OCI-LY7 (cell line): ENCODE results near the gene MAPK8IP3. TPM values are rescaled to one million over a fixed set of nuclear protein-coding genes. Genes with fewer than 3 reads are reported as not detected.

ENCODE experiments used
- BruUV-seq: library from RNA; stranded (reverse); fragments of 400-500 nt; replicated peaks from 2 replicates; lab custom pipeline; 2021; lab: Mats Ljungman, UMichigan
- CTCF ChIA-PET: fragments of 300-600 bp; sonication (Branson Sonifier 250); formaldehyde crosslinking; loops from one replicate; lab custom pipeline; 2022; ENCODE audit warnings: antibody characterized with exemption; ENCODE audit not compliant: unreplicated experiment; lab: Charles Lee
- POLR2A ChIA-PET: fragments of 300-600 bp; sonication (Branson Sonifier 250); formaldehyde crosslinking; loops from one replicate; lab custom pipeline; 2022; ENCODE audit warnings: antibody characterized with exemption; lab: Charles Lee
- DNase-seq: peaks from one replicate; pipeline ENCODE4 v3.0.0-alpha.2; 2015; ENCODE audit warnings: low spot score
- H2AFZ ChIP-seq: fragments of 200-600 bp; sonication (generic), shearing (Covaris generic); 2 replicates; pipeline ENCODE4 v1.6.1; 2014; ENCODE audit warnings: mild to moderate bottlenecking, antibody characterized with exemption, low read length, moderate library complexity
- H3K27ac ChIP-seq: fragments of 200-600 bp; sonication (generic); 2 replicates; pipeline ENCODE4 v1.5.1; 2014; ENCODE audit warnings: mixed run types, low read depth, mild to moderate bottlenecking, moderate library complexity, low read length, inconsistent platforms; ENCODE audit not compliant: poor library complexity, severe bottlenecking
- H3K36me3 ChIP-seq: fragments of 200-600 bp; sonication (generic); 2 replicates; pipeline ENCODE4 v1.6.1; 2014; ENCODE audit warnings: mild to moderate bottlenecking, antibody characterized with exemption, low read length, moderate library complexity, mixed read lengths; ENCODE audit not compliant: insufficient read depth
- H3K4me1 ChIP-seq: fragments of 200-600 bp; sonication (generic); 2 replicates; pipeline ENCODE4 v1.5.1; 2014; ENCODE audit warnings: mild to moderate bottlenecking, low read length; ENCODE audit not compliant: insufficient read depth, poor library complexity, severe bottlenecking
- H3K4me2 ChIP-seq: fragments of 200-600 bp; sonication (generic); 2 replicates; pipeline ENCODE4 v1.6.1; 2014; ENCODE audit warnings: mild to moderate bottlenecking, low read length
- H3K4me3 ChIP-seq: fragments of 200-600 bp; sonication (generic); 2 replicates; pipeline ENCODE4 v1.5.1; 2014; ENCODE audit warnings: mild to moderate bottlenecking, low read depth, low read length; ENCODE audit not compliant: poor library complexity, severe bottlenecking
- H3K79me2 ChIP-seq: fragments of 200-600 bp; sonication (generic); 2 replicates; pipeline ENCODE4 v1.6.1; 2016; ENCODE audit warnings: low read depth, mild to moderate bottlenecking, low read length, moderate library complexity, mixed read lengths; ENCODE audit not compliant: insufficient read depth
- H3K9me2 ChIP-seq: fragments of 200-600 bp; sonication (generic); 2 replicates; pipeline ENCODE4 v1.6.1; 2016; ENCODE audit warnings: mild to moderate bottlenecking, low read length, mixed read lengths; ENCODE audit not compliant: insufficient read depth
- H3K9me3 ChIP-seq: fragments of 200-600 bp; sonication (generic); 2 replicates; pipeline ENCODE4 v1.6.1; 2014; ENCODE audit warnings: mild to moderate bottlenecking, mixed run types, low read length, mixed read lengths
- H4K20me1 ChIP-seq: fragments of 200-600 bp; sonication (generic); 2 replicates; pipeline ENCODE4 v1.6.1; 2014; ENCODE audit warnings: mild to moderate bottlenecking, antibody characterized with exemption, low read length, moderate library complexity, mixed read lengths; ENCODE audit not compliant: insufficient read depth
- EZH2phosphoT487 ChIP-seq: fragments of 200-600 bp; sonication (generic); IDR thresholded peaks from 2 replicates; pipeline ENCODE4 v1.6.1; 2018; ENCODE audit warnings: low read depth, borderline replicate concordance, mild to moderate bottlenecking, mixed run types, antibody characterized with exemption, low read length, moderate library complexity, mixed read lengths
- intact Hi-C: fragments of 100-400 bp; cut with micrococcal nuclease; formaldehyde crosslinking; loops from one replicate; pipeline ENCODE4 v1.10.0; 2022; ENCODE audit not compliant: unreplicated experiment
- total RNA-seq, 2 experiments: library from RNA; depleted of rRNA in 1 of 2; stranded (reverse); fragments of >200 nt in 1 of 2; shearing (Covaris generic) in 1 of 2; gene quantifications; 2 replicates each; pipeline ENCODE4 v1.2.3, GENCODE V29; 2014 to 2022
- TF ChIP-seq, protein P1 (sequence below): fragments of 200-600 bp; sonication (generic); conservative IDR thresholded peaks from 2 replicates; pipeline ENCODE4 v1.5.1; 2014; ENCODE audit warnings: mild to moderate bottlenecking, antibody characterized with exemption, low read length, moderate library complexity, mixed read lengths

The MAPK8IP3 gene
- total RNA-seq, 2 experiments from 2014 or later = 114 to 130 TPM

- no peak overlapping the region for H2AFZ ChIP-seq
- H3K4me3 ChIP-seq = peak overlapping the region; percentile 83
- no TSS peak for BruUV-seq
- TF ChIP-seq EZH2phosphoT487 = no peak
- TF ChIP-seq, protein P1, sequence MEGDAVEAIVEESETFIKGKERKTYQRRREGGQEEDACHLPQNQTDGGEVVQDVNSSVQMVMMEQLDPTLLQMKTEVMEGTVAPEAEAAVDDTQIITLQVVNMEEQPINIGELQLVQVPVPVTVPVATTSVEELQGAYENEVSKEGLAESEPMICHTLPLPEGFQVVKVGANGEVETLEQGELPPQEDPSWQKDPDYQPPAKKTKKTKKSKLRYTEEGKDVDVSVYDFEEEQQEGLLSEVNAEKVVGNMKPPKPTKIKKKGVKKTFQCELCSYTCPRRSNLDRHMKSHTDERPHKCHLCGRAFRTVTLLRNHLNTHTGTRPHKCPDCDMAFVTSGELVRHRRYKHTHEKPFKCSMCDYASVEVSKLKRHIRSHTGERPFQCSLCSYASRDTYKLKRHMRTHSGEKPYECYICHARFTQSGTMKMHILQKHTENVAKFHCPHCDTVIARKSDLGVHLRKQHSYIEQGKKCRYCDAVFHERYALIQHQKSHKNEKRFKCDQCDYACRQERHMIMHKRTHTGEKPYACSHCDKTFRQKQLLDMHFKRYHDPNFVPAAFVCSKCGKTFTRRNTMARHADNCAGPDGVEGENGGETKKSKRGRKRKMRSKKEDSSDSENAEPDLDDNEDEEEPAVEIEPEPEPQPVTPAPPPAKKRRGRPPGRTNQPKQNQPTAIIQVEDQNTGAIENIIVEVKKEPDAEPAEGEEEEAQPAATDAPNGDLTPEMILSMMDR = no peak
- ChIA-PET POLR2A (interaction anchor here (1.4 kb wide), 1 partner anchor 52 kb away, joined by 3 read pairs; no protein-coding TSS in a partner anchor), CTCF (no interaction called here)
- intact Hi-C loops = no loop called here
- H3K4me2 ChIP-seq = peak overlapping the region; percentile 90
- H3K27ac ChIP-seq = no peak overlapping the region
- H4K20me1 ChIP-seq = peaks cover 15% of the 10 kb centered on the region; the same call in 1 of the 2 replicates
- H3K9me2 ChIP-seq = no peaks in the 10 kb centered on the region
- H3K79me2 ChIP-seq = peaks cover 61% of the 10 kb centered on the region
- peaks cover 18% of the 10 kb centered on the region for H3K36me3 ChIP-seq
- DNase-seq = no peak
- no peaks in the 10 kb centered on the region for H3K9me3 ChIP-seq
- H3K4me1 ChIP-seq = peaks cover 52% of the 10 kb centered on the region
These were observed 2.2 kb downstream of the MAPK8IP3 start for GRCh38 chr16:1708083-1708767.

DNA sequence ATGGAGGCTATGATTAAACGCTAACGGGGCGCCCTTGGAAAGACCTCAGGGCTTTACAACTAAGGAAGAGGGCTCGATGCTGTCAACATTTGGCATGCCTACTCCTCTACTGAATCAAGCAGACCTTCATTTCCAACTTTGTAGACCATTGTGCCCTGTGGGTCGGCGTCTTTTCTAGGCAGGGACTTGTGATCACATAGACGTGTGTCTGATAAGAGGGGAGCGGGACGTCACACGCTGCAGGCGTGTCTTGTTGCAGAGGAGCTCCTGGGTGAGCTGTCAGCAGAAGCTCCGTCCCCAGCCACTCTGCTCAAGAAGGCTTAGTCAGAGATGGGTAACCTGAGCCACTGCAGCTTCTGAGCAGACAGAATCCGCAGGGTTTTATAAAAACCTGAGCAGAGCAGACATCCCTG is 2.8 kb downstream of the MAPK8IP3 start:
- Histone ChIP-seq H3K4me3 (no peak overlapping the region), H3K9me2 (no peaks in the 10 kb centered on the region), H4K20me1 (peaks cover 15% of the 10 kb centered on the region; the same call in 1 of the 2 replicates), H3K27ac (no peak overlapping the region), H3K36me3 (peaks cover 14% of the 10 kb centered on the region), H2AFZ (no peak overlapping the region), H3K9me3 (no peaks in the 10 kb centered on the region), H3K4me1 (peaks cover 57% of the 10 kb centered on the region), H3K79me2 (peaks cover 67% of the 10 kb centered on the region), H3K4me2 (peak overlapping the region; percentile 90; the same call in 1 of the 2 replicates)
- TF ChIP-seq EZH2phosphoT487 = no peak
- TF ChIP-seq, protein P1 = no peak
- ChIA-PET POLR2A (interaction anchor here (1.4 kb wide), 1 partner anchor 52 kb away, joined by 3 read pairs; no protein-coding TSS in a partner anchor), CTCF (no interaction called here)
- DNase-seq = no peak
- no TSS peak for BruUV-seq
- intact Hi-C loops = no loop called here

GRCh38 chr16:1709356-1709755 is 3.4 kb downstream of the MAPK8IP3 start:
- CTCF ChIA-PET = no interaction called here
- BruUV-seq = no TSS peak

More at GRCh38 chr16:1709356-1709755, 3.4 kb downstream of the MAPK8IP3 start:
- H3K4me3 ChIP-seq = no peak overlapping the region
- H4K20me1 ChIP-seq = peaks cover 15% of the 10 kb centered on the region; the same call in 1 of the 2 replicates
- H3K9me3 ChIP-seq = no peaks in the 10 kb centered on the region
- H3K4me2 ChIP-seq = peak overlapping the region; percentile 90; the same call in 1 of the 2 replicates
- H3K9me2 ChIP-seq = no peaks in the 10 kb centered on the region
- no peak for TF ChIP-seq EZH2phosphoT487
- TF ChIP-seq, protein P1 = no peak
- POLR2A ChIA-PET = interaction anchor here (1.4 kb wide), 1 partner anchor 51 kb away, joined by 3 read pairs; no protein-coding TSS in a partner anchor
- peaks cover 14% of the 10 kb centered on the region; the same call in 1 of the 2 replicates for H3K36me3 ChIP-seq
- intact Hi-C loops = no loop called here
- peaks cover 72% of the 10 kb centered on the region for H3K79me2 ChIP-seq
- H2AFZ ChIP-seq = no peak overlapping the region
- no peak overlapping the region for H3K27ac ChIP-seq
- H3K4me1 ChIP-seq = peaks cover 63% of the 10 kb centered on the region
- no peak for DNase-seq
